ENCODE measurements around the gene CDH22.

DNA sequence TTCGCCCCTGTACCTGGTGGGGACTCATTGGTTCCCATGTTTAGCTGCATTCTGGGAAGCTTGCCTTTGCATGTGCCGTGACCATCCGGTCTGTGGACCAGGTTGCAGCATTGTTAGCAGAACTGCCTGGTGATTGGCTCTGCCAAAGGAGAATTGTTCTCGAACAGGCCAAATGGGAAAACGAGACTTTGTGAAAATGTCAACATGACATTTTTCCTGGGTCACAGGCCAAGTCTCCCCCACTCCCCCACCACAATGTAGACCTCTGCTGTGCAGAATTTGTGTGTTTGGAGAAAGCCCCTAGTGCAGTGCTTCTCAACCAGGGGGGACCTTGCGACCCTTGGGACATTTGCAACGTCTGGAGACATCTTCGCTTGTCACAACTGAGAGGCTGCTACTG, 23.2 kb downstream of the CDH22 start:
- TF ChIP-seq CTCF (IDR thresholded peaks at IDR 0.05) = no peak
- TF ChIP-seq POLR2A (IDR thresholded peaks at IDR 0.05) = no peak

All from right lobe of liver (tissue), 4 donors.